ENCODE measurements around the gene SPACA4.
A peak's percentile ranks its signal among the peaks of the same experiment; 100 is the strongest.

SPACA4 gene

GRCh38 chr19:48635966-48636858 is 29.7 kb downstream of the SPACA4 start:
- no peak for DNase-seq

- no peak for DNase-seq
Observed at GRCh38 chr19:48636859-48637448, 30.4 kb downstream of the SPACA4 start, which contains the start of gene DBP. TSS of gene DBP (minus strand) at chr19:48637379. CDS start at chr19:48636994, 385 bp downstream.

- peak; percentile 94 to 95 for DNase-seq
Observed at GRCh38 chr19:48637449-48637947, 31.0 kb downstream of the SPACA4 start.

- DNase-seq: peak; percentile 51 to 61
Observed at GRCh38 chr19:48637948-48638830, 31.6 kb downstream of the SPACA4 start.

GRCh38 chr19:48638831-48639381 is 32.4 kb downstream of the SPACA4 start:
- DNase-seq: no peak

GRCh38 chr19:48639483-48640375 is 33.2 kb downstream of the SPACA4 start:
- no peak for DNase-seq

- no peak for DNase-seq
Observed at GRCh38 chr19:48641850-48642249, 35.3 kb downstream of the SPACA4 start.

DNA sequence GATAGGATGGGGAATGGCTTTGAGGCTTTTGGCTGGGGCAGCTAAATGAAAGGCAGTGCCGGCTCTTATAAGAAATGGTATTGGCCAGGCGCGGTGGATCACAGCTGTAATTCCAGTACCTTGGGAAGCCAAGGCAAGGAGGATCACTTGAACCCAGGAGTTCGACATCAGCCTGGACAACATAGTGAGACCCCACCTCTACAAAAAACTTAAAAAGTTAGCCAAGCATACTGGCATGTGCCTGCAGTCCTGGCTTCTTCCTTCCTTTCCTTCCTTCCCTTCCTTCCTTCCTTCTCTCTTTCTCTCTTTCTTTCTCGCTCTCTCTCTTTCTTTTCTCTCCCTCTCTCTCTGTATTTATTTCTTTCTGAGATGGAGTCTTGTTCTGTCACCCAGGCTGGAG is 36.3 kb downstream of the SPACA4 start:
- DNase-seq: no peak

- DNase-seq: no peak
Observed at GRCh38 chr19:48644355-48644754, 37.8 kb downstream of the SPACA4 start.

DNA sequence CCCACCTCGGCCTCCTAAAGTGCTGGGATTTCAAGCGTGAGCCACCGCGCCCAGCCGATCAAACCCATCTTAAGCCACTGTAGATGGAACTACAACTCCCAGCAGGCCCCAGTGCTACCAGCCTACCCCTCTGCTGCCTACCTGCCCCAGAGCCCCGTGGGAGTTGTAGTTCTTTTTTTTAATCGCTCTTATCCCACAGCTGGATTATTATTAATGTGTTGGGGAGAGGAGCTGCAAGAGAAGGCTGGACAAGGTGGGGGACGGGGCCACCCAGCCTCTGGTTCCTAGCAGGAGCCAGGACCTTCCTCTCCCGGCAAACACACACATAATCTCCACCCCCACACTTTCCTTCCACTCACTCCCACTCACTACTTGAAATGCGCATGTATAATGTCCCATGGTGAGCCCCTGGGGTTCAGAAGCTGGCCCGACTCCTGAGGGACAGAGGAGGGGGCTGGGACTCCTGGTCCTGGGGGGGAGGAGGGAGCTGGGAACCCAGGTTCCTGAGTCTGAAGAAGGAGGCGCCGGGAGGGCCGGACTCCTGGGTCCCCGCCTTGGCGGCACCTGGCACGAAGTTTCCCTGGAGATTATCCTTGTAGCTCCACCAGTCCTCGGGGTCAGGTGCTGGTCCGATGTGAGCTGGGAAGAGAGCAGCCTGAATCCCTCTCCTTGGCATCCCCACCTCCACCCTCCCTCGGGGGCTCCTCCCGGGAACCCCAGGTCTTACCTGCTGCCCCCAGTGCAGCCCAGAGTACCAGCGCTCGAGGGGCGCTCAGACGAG is 38.5 kb downstream of the SPACA4 start:
- peak; percentile 64 to 69 for DNase-seq

GRCh38 chr19:48645620-48646000 is 39.1 kb downstream of the SPACA4 start:
- DNase-seq: no peak

- peak; percentile 86 to 87 for DNase-seq
Observed at GRCh38 chr19:48646001-48646721, 39.6 kb downstream of the SPACA4 start, which contains the start of gene CA11. TSS of gene CA11 (minus strand) at chr19:48646187. CDS start at chr19:48645632, 555 bp downstream.

- DNase-seq: no peak
Observed at GRCh38 chr19:48646722-48647216, 40.2 kb downstream of the SPACA4 start.

- no peak for DNase-seq
Observed at GRCh38 chr19:48648134-48648533, 41.6 kb downstream of the SPACA4 start.

GRCh38 chr19:48650974-48651682 is 44.6 kb downstream of the SPACA4 start:
- no peak for DNase-seq

- no peak for DNase-seq
Observed at GRCh38 chr19:48651683-48652048, 45.1 kb downstream of the SPACA4 start.

DNA sequence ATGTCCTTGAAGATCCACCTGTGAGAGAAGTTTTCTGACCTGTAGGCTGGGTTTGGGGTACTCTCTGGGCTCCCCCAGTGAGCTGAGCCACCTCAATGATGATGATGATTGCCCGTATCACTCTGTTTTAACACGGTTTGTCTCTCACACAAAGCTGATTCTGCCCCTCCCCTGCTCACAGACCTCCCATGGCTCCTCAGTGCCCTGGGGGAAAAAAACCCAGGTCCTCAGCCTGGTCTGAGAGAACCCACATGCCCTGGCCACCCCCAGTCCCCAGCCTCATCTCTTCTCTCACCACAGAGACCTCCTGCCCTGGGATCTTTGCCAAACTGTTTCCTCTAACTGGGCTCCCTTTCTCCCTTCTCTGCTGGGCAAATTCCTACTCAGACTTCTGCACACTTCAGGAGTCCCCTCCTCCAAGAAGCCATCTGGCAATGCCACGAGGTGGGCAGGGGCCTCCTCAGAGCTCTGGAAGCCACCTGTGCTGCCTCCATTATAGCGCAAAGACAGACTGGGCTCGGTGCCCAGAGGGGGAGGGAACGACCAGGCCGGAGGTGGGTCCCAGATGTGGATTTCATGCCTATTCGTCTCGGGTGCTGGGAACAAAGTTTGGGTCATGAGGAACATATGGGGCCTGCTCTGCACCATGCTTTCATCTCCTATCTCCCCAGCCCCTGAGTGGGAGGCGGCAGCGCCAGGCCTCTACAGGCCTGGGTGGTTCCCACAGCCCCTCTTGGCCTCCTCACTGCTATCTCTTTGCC is 47.9 kb downstream of the SPACA4 start:
- DNase-seq: no peak

GRCh38 chr19:48656840-48657474 is 50.4 kb downstream of the SPACA4 start:
- no peak for DNase-seq
